Glutamatergic neuron (in vitro differentiated cells): ENCODE data around the gene OCIAD1. TPM values are rescaled to one million over a fixed set of nuclear protein-coding genes. Genes with fewer than 3 reads are reported as not detected.

ENCODE experiments used
- DNase-seq: peaks from one replicate; pipeline ENCODE4 v3.0.0; 2022
- H3K27ac Mint-ChIP-seq: one replicate; pipeline ENCODE4 v1.8.0; 2020; ENCODE audit warnings: mild to moderate bottlenecking, mixed read lengths, inconsistent platforms; ENCODE audit not compliant: unreplicated experiment
- H3K27me3 Mint-ChIP-seq: one replicate; pipeline ENCODE4 v1.8.0; 2020; ENCODE audit warnings: mild to moderate bottlenecking, moderate library complexity, mixed read lengths, inconsistent platforms; ENCODE audit not compliant: unreplicated experiment
- H3K36me3 Mint-ChIP-seq: one replicate; pipeline ENCODE4 v1.8.0; 2020; ENCODE audit warnings: mild to moderate bottlenecking, mixed read lengths, inconsistent platforms; ENCODE audit not compliant: unreplicated experiment
- H3K4me1 Mint-ChIP-seq: one replicate; pipeline ENCODE4 v1.8.0; 2020; ENCODE audit warnings: mild to moderate bottlenecking, low read depth, mixed read lengths, inconsistent platforms; ENCODE audit not compliant: unreplicated experiment
- H3K4me3 Mint-ChIP-seq: one replicate; pipeline ENCODE4 v1.8.0; 2020; ENCODE audit warnings: mild to moderate bottlenecking, mixed read lengths, inconsistent platforms; ENCODE audit not compliant: unreplicated experiment
- H3K9me3 Mint-ChIP-seq: one replicate; pipeline ENCODE4 v1.8.0; 2020; ENCODE audit warnings: mild to moderate bottlenecking, moderate library complexity, mixed read lengths, inconsistent platforms; ENCODE audit not compliant: unreplicated experiment
- total RNA-seq: library from RNA; stranded (reverse); fragmentation: NEBNext Ultra II Directional; extraction: Animal tissue kit (Norgen Biotek cat#: 25700); gene quantifications from one replicate; pipeline ENCODE4 v1.2.1, GENCODE V29; 2021; ENCODE audit not compliant: unreplicated experiment
- TF ChIP-seq, protein P1 (sequence below): fragments of 200-600 bp; sonication (generic); IDR thresholded peaks from one replicate; pipeline ENCODE4 v1.5.0; 2021; ENCODE audit not compliant: partially characterized antibody, unreplicated experiment

The OCIAD1 gene
- total RNA-seq, 1 donor from 2014 or later, result 163 TPM

DNA sequence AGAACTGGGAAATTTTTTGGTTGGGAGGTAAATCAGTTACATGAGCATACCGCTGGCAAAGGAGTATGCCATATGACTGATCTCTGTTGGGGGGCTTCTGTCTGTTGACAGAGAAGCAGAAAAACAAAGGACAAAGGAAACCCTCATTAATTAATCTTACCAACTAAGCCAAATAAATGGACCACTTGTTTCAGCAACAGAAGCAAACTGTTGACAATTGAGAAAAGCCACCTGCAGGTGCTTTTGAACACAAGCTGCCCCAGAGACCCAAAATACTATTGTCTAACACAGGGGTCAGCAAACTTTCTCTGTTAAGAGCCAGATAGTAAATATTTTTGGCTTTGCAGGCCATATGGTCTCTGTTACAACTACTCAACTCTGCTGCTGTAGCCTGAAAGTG lies 43.8 kb upstream of the OCIAD1 start:
- Mint-ChIP-seq H3K4me3 (no peak overlapping the region), H3K27me3 (peaks cover 2% of the 10 kb centered on the region), H3K36me3 (peaks cover 4% of the 10 kb centered on the region), H3K27ac (no peak overlapping the region), H3K9me3 (peaks cover 2% of the 10 kb centered on the region), H3K4me1 (peaks cover 12% of the 10 kb centered on the region)
- TF ChIP-seq, protein P1, sequence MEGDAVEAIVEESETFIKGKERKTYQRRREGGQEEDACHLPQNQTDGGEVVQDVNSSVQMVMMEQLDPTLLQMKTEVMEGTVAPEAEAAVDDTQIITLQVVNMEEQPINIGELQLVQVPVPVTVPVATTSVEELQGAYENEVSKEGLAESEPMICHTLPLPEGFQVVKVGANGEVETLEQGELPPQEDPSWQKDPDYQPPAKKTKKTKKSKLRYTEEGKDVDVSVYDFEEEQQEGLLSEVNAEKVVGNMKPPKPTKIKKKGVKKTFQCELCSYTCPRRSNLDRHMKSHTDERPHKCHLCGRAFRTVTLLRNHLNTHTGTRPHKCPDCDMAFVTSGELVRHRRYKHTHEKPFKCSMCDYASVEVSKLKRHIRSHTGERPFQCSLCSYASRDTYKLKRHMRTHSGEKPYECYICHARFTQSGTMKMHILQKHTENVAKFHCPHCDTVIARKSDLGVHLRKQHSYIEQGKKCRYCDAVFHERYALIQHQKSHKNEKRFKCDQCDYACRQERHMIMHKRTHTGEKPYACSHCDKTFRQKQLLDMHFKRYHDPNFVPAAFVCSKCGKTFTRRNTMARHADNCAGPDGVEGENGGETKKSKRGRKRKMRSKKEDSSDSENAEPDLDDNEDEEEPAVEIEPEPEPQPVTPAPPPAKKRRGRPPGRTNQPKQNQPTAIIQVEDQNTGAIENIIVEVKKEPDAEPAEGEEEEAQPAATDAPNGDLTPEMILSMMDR, result no peak
- DNase-seq, result no peak

DNA sequence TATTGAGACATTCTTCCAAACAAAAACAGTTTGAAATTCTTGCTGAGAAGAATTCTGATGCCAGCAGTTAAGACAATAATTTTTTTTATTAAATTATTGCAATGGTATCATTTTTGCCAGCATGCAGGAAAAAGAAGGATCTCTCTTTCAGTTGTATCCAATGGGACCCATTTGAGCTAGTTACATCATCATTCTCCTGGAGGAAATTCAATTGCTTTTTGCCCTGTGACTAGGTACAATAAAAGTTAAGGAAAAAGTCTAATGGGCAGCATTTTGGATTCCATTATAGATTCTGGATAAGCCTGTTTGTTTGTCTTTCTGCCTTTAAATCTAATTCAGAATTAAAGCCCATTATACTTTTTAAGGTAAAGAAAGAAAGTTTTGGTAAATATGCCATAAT lies 40.3 kb upstream of the OCIAD1 start:
- TF ChIP-seq, protein P1, result no peak
- H3K4me3 Mint-ChIP-seq, result no peak overlapping the region
- H3K4me1 Mint-ChIP-seq, result peaks cover 5% of the 10 kb centered on the region
- peaks cover 4% of the 10 kb centered on the region for H3K36me3 Mint-ChIP-seq
- no peak overlapping the region for H3K27ac Mint-ChIP-seq
- DNase-seq, result no peak
- H3K27me3 Mint-ChIP-seq, result peaks cover 2% of the 10 kb centered on the region
- peaks cover 2% of the 10 kb centered on the region for H3K9me3 Mint-ChIP-seq

DNA sequence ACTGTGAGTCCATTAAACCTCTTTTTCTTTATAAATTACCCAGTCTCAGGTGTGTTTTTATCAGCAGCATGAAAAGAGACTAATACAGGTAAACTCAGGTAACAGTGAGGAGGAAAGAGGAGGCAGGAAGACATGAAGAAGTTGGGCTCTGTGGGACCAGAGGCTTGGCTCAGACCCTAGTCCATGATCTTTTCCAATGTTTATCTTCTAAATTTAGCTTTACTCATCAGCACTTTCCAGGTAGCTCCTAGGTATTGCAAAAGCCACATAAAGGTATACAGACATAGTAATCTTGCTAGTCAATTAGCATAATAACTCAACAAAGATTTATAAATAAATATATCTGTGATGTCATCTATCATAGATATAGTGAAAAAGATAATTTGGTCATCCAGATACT lies 39.6 kb upstream of the OCIAD1 start:
- Mint-ChIP-seq H3K4me3 (no peak overlapping the region), H3K27ac (no peak overlapping the region), H3K9me3 (peaks cover 2% of the 10 kb centered on the region), H3K36me3 (peaks cover 4% of the 10 kb centered on the region), H3K27me3 (peaks cover 2% of the 10 kb centered on the region), H3K4me1 (peaks cover 5% of the 10 kb centered on the region)
- TF ChIP-seq, protein P1, result no peak
- DNase-seq, result no peak

DNA sequence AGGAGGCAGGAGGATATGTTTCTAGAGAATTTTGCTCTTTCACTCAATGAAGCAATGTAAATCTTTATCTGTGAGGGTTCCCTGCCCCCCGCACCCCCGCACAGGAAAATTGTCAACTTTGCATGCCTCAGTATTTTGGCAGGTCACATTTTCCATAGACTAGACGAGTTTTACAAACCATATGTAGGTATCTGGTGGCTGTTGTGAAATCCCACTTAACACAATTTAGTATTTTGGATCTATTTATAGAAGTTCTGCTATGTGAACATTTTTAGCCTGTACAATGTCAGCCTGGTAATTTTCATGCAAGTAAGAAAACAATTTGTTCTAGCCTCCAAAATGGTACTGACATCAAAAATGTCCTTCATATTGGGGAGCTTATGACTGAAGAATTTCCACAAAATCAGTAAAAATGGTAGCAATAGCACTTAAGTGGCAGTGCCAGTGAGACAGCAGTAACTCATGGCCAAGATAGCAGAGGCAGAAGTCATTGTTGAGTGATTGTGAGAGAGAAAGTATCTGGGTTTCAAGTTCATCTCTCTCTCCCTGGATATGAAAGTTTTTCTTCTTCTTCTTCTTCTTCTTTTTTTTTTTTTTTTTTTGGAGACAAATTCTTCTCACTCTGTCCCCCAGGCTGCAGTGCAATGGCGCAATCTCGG lies 38.4 kb upstream of the OCIAD1 start:
- Mint-ChIP-seq H3K4me3 (no peak overlapping the region), H3K9me3 (no peaks in the 10 kb centered on the region), H3K27me3 (peaks cover 4% of the 10 kb centered on the region), H3K4me1 (peaks cover 2% of the 10 kb centered on the region), H3K36me3 (peaks cover 4% of the 10 kb centered on the region), H3K27ac (no peak overlapping the region)
- DNase-seq, result no peak
- TF ChIP-seq, protein P1, result no peak

DNA sequence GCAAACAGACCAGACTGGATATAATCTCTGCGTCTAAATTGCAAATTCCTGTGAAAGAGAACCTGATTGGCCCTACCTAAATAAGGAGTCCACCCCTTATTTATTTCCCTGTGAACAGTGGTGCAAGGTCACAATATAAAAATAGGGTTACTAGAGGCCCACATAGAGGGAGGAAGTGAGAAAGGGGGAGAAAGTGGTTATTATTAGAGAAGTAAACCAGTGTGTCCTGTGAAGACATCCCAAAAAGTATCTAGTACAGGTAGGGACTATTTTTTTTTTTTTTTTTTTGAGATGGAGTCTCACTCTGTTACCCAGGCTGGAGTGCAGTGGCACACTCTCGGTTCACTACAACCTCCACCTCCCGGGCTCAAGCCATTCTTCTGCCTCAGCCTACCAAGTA lies 35.8 kb upstream of the OCIAD1 start:
- Mint-ChIP-seq H3K27ac (no peak overlapping the region), H3K9me3 (no peaks in the 10 kb centered on the region), H3K4me3 (no peak overlapping the region), H3K4me1 (no peaks in the 10 kb centered on the region), H3K27me3 (peaks cover 2% of the 10 kb centered on the region), H3K36me3 (no peaks in the 10 kb centered on the region)
- DNase-seq, result no peak
- TF ChIP-seq, protein P1, result no peak
